B cell (primary cell): Measurements from ENCODE around the gene CCDC13.

Experiments
- CTCF ChIP-seq: fragments of 200-600 bp; IDR thresholded peaks from one replicate; pipeline ENCODE4 v1.8.0; 2022; ENCODE audit warnings: antibody characterized with exemption, mild to moderate bottlenecking
- EZH2 ChIP-seq: IDR thresholded peaks from 2 replicates; pipeline ENCODE4 v1.6.1; 2012; ENCODE audit warnings: borderline replicate concordance, low read depth, mild to moderate bottlenecking, moderate library complexity, low read length; ENCODE audit not compliant: insufficient read depth, poor library complexity, severe bottlenecking

GRCh38 chr3:42730294-42730693, 42.8 kb downstream of the CCDC13 start:
- TF ChIP-seq CTCF, result no peak
- no peak for TF ChIP-seq EZH2
